Measurements from ENCODE around the gene DYNLT1.
A peak's percentile ranks its signal among the peaks of the same experiment; 100 is the strongest.

GRCh38 chr6:158595223-158595622 lies 49.3 kb downstream of the DYNLT1 start:
- TF ChIP-seq CTCF (conservative IDR thresholded peaks at IDR 0.05; ENCODE audit: low read depth, low read length) (peak; percentile 35), RAD21 (IDR thresholded peaks at IDR 0.05; ENCODE audit: low read length) (peak; percentile 45), FOS (IDR thresholded peaks at IDR 0.05; ENCODE audit: low read depth, low read length) (no peak), CEBPB (IDR thresholded peaks at IDR 0.05; ENCODE audit: low read depth, low read length) (no peak)

Measured in IMR-90 (cell line).